Mesenchymal stem cell (in vitro differentiated cells and primary cell): Measurements from ENCODE around the gene SGK1. TPM values are rescaled to one million over a fixed set of nuclear protein-coding genes. Genes with fewer than 3 reads are reported as not detected.

ENCODE experiments used
- DNase-seq: peaks from one replicate; pipeline ENCODE4 v3.0.0-alpha.2; 2013
- H2AFZ ChIP-seq: one replicate; pipeline ENCODE4 v1.6.1; 2013; ENCODE audit warnings: low read depth, mild to moderate bottlenecking, control low read depth, inconsistent platforms, low read length, moderate library complexity
- H2AK5ac ChIP-seq: 2 replicates; pipeline ENCODE4 v1.6.1; 2013; ENCODE audit warnings: low read length, moderate library complexity, mild to moderate bottlenecking, inconsistent platforms; ENCODE audit not compliant: severe bottlenecking
- H2BK120ac ChIP-seq: one replicate; pipeline ENCODE4 v1.6.1; 2013; ENCODE audit warnings: low read depth, mild to moderate bottlenecking, inconsistent platforms, low read length, moderate library complexity
- H2BK12ac ChIP-seq, 2 experiments: one replicate each; pipeline ENCODE4 v1.6.1; 2013; ENCODE audit warnings: inconsistent platforms in 2 of 2, low read length in 2 of 2, mild to moderate bottlenecking in 2 of 2, moderate library complexity in 2 of 2, control low read depth in 1 of 2
- H2BK15ac ChIP-seq: one replicate; pipeline ENCODE4 v1.6.1; 2013; ENCODE audit warnings: mild to moderate bottlenecking, low read depth, inconsistent platforms; ENCODE audit not compliant: poor library complexity, severe bottlenecking
- H2BK5ac ChIP-seq: 2 replicates; pipeline ENCODE4 v1.6.1; 2013; ENCODE audit warnings: low read depth, mild to moderate bottlenecking, low read length, control low read depth, inconsistent platforms; ENCODE audit not compliant: poor library complexity, severe bottlenecking
- H3K14ac ChIP-seq, 2 experiments: one replicate each; pipeline ENCODE4 v1.6.1; 2013; ENCODE audit warnings: inconsistent platforms in 2 of 2, low read length in 2 of 2, control low read depth in 1 of 2, mild to moderate bottlenecking in 1 of 2, moderate library complexity in 1 of 2
- H3K18ac ChIP-seq, 2 experiments: one replicate each; pipeline ENCODE4 v1.6.1; 2013; ENCODE audit warnings: inconsistent platforms in 2 of 2, low read length in 2 of 2, control low read depth in 1 of 2, low read depth in 1 of 2, mild to moderate bottlenecking in 1 of 2
- H3K23ac ChIP-seq, 2 experiments: one replicate each; pipeline ENCODE4 v1.6.1; 2013; ENCODE audit warnings: inconsistent platforms in 2 of 2, low read length in 2 of 2, mild to moderate bottlenecking in 2 of 2, moderate library complexity in 2 of 2, control low read depth in 1 of 2
- H3K27ac ChIP-seq: 2 replicates; pipeline ENCODE4 v1.5.1; 2013; ENCODE audit warnings: mild to moderate bottlenecking, moderate library complexity, low read length, control low read depth, inconsistent platforms; ENCODE audit not compliant: poor library complexity, severe bottlenecking
- H3K27me3 ChIP-seq, 2 experiments: 2 replicates each; pipeline versions ENCODE4 v1.6.1 to v1.7.0; 2013; ENCODE audit warnings: low read length in 2 of 2, mild to moderate bottlenecking in 2 of 2, moderate library complexity in 2 of 2, control low read depth in 1 of 2, inconsistent platforms in 1 of 2; ENCODE audit not compliant: control insufficient read depth in 1 of 2, insufficient read depth in 1 of 2
- H3K36me3 ChIP-seq, 2 experiments: 2 replicates each; pipeline versions ENCODE4 v1.6.1 to v1.7.0; 2013; ENCODE audit warnings: low read length in 2 of 2, control low read depth in 1 of 2, inconsistent platforms in 1 of 2, low read depth in 1 of 2, mild to moderate bottlenecking in 1 of 2; ENCODE audit not compliant: insufficient read depth in 2 of 2, control insufficient read depth in 1 of 2
- H3K4ac ChIP-seq, 2 experiments: one replicate each; pipeline ENCODE4 v1.6.1; 2013; ENCODE audit warnings: inconsistent platforms in 2 of 2, low read length in 2 of 2, mild to moderate bottlenecking in 2 of 2, moderate library complexity in 2 of 2, control low read depth in 1 of 2, low read depth in 1 of 2
- H3K4me1 ChIP-seq: 2 replicates; pipeline ENCODE4 v1.6.1; 2013; ENCODE audit warnings: low read depth, low read length, control low read depth; ENCODE audit not compliant: control insufficient read depth, insufficient read depth
- H3K4me2 ChIP-seq: 2 replicates; pipeline ENCODE4 v1.6.1; 2013; ENCODE audit warnings: low read length, mild to moderate bottlenecking, inconsistent platforms; ENCODE audit not compliant: poor library complexity, severe bottlenecking
- H3K4me3 ChIP-seq, 2 experiments: 2 replicates each; pipeline versions ENCODE4 v1.5.1 to v1.7.0; 2013; ENCODE audit warnings: low read length in 2 of 2, mild to moderate bottlenecking in 2 of 2, control low read depth in 1 of 2, low read depth in 1 of 2; ENCODE audit not compliant: insufficient read depth in 1 of 2
- H3K79me1 ChIP-seq: replicated peaks from 2 replicates; pipeline ENCODE4 v1.6.1; 2013; ENCODE audit warnings: mild to moderate bottlenecking, control low read depth, low read length, inconsistent platforms; ENCODE audit not compliant: poor library complexity, severe bottlenecking
- H3K9ac ChIP-seq: 2 replicates; pipeline ENCODE4 v1.7.0; 2013; ENCODE audit warnings: mild to moderate bottlenecking, low read length, moderate library complexity
- H3K9me3 ChIP-seq: 2 replicates; pipeline ENCODE4 v1.7.0; 2013; ENCODE audit warnings: mild to moderate bottlenecking, low read length; ENCODE audit not compliant: control insufficient read depth
- H4K8ac ChIP-seq: one replicate; pipeline ENCODE4 v1.6.1; 2013; ENCODE audit warnings: inconsistent platforms, mild to moderate bottlenecking, low read length, moderate library complexity
- H4K91ac ChIP-seq: one replicate; pipeline ENCODE4 v1.6.1; 2013; ENCODE audit warnings: mild to moderate bottlenecking, low read length, inconsistent platforms
- WGBS: methylation state at CpG from one replicate; pipeline ENCODE4 v1.1.7; 2013; ENCODE audit warnings: mixed read lengths; 5-methylcytosine and 5-hydroxymethylcytosine counted together
- polyA plus RNA-seq, 2 experiments: library from polyadenylated mRNA; stranded (reverse); fragments of 200-250 nt; gene quantifications; one replicate each; pipeline ENCODE4 v1.2.3, GENCODE V29; 2013

SGK1 gene
- polyA plus RNA-seq (2013, experiment 1 of 2) = 54.2 TPM
- polyA plus RNA-seq (2013, experiment 2 of 2) = 54.0 TPM

- Histone ChIP-seq H2AK5ac (no peak within 1 kb of the TSS), H4K8ac (no peak within 1 kb of the TSS), H2BK120ac (no peak within 1 kb of the TSS), H3K27ac (no peak within 1 kb of the TSS), H3K4me2 (peak within 1 kb of the TSS; percentile 100), H3K9ac (peak within 1 kb of the TSS; percentile 59), H3K4me1 (peaks cover 6% of the 10 kb centered on the region), H3K4ac (no peak within 1 kb of the TSS), H2BK12ac (peak within 1 kb of the TSS in 1 of 2 experiments; percentile 54), H4K91ac (no peak within 1 kb of the TSS), H3K36me3 (no peaks in the 10 kb centered on the region), H3K4me3 (peak within 1 kb of the TSS; percentile 59 to 82), H3K23ac (peak within 1 kb of the TSS in 1 of 2 experiments; percentile 57), H2BK15ac (no peak within 1 kb of the TSS), H3K79me1 (no peaks in the 10 kb centered on the region), H2AFZ (peak within 1 kb of the TSS; percentile 77), H3K9me3 (no peaks in the 10 kb centered on the region), H3K27me3 (no peaks in the 10 kb centered on the region), H2BK5ac (no peak within 1 kb of the TSS), H3K18ac (peak within 1 kb of the TSS in 1 of 2 experiments; percentile 72), H3K14ac (no peak within 1 kb of the TSS)
- WGBS = 5% methylated on average over 29 of the region's 33 CpGs
- peak; percentile 48 for DNase-seq
Observed at GRCh38 chr6:134317471-134318131, at the start of gene SGK1. Gene SGK1 (minus strand): TSS chr6:134318112. CDS start chr6:134317460, 652 bp downstream.

DNA sequence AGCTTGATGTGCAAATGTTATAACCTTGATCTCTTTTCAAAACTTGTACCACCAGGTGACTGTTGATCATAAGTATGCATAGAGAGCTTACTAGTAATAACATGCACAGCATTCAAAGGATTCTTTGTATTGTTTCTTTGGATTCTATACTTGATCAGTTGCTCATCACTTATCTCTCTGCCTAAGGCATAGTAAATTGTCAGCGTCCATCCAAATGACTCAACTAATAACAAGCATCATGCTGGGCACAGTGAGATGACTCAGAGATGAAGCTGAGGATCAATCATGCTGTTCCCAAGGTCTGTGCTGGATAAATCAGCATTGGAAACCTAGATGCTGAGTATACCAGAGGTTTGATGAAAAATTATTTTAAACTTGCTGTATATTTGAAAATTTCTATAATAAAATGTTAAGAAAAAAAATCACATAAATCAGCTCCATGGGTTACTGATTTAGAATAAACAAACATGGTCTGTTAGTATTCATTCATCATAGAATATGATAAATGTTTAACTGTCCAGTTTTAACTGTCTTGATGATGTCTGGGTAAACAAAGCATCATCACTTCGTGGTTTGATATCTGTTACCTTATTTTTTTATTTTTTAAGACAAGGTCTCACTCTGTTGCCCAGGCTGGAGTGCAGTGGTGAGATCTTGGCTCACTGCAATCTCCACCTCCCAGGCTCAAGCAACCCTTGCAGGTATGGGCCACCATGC, 45.6 kb upstream of the SGK1 start:
- Histone ChIP-seq H3K18ac (no peak overlapping the region), H3K79me1 (no peaks in the 10 kb centered on the region), H3K27ac (no peak overlapping the region), H2AK5ac (no peak overlapping the region), H2BK12ac (no peak overlapping the region), H3K14ac (no peak overlapping the region), H4K8ac (no peak overlapping the region), H3K36me3 (no peaks in the 10 kb centered on the region), H3K27me3 (no peaks in the 10 kb centered on the region), H3K4ac (no peak overlapping the region), H2AFZ (no peak overlapping the region), H3K4me2 (no peak overlapping the region), H4K91ac (no peak overlapping the region), H3K4me3 (no peak overlapping the region), H2BK120ac (no peak overlapping the region), H3K9me3 (no peaks in the 10 kb centered on the region), H3K23ac (no peak overlapping the region), H2BK15ac (no peak overlapping the region), H2BK5ac (no peak overlapping the region), H3K9ac (peak overlapping the region; percentile 16), H3K4me1 (no peaks in the 10 kb centered on the region)
- DNase-seq = peak; percentile 78
- 62% methylated on average over 1 of the region's 2 CpGs for WGBS

- Histone ChIP-seq H3K23ac (no peak overlapping the region), H3K4me1 (no peaks in the 10 kb centered on the region), H2AFZ (no peak overlapping the region), H4K91ac (no peak overlapping the region), H2BK12ac (no peak overlapping the region), H3K9ac (no peak overlapping the region), H3K4me2 (no peak overlapping the region), H3K27me3 (no peaks in the 10 kb centered on the region), H2BK15ac (no peak overlapping the region), H2AK5ac (no peak overlapping the region), H3K27ac (no peak overlapping the region), H3K36me3 (no peaks in the 10 kb centered on the region), H3K4ac (no peak overlapping the region), H2BK5ac (no peak overlapping the region), H3K14ac (no peak overlapping the region), H3K18ac (no peak overlapping the region), H3K79me1 (no peaks in the 10 kb centered on the region), H4K8ac (no peak overlapping the region), H3K9me3 (no peaks in the 10 kb centered on the region), H2BK120ac (no peak overlapping the region), H3K4me3 (no peak overlapping the region)
- WGBS = 99% methylated on average over 6 of the region's 6 CpGs
- DNase-seq = no peak
Observed at GRCh38 chr6:134361011-134361410, 43.1 kb upstream of the SGK1 start.

DNA sequence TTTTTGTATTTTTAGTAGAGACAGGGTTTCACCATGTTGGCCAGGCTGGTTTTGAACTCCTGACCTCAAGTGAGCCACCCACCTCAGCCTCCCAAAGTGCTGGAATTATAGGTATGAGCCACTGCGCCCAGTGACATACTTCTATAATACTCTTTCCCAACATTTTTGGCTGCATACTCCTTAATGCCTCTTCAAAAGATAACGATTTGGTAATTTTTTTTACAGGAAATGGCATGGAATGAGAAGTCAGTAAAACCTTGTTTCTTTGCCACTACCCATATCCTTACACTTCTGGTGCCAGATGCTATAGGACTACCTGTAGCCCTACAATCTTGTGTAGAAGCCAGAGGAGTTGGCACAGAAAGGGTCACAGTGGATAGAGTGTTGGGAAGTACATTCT, 41.4 kb upstream of the SGK1 start:
- no peak overlapping the region for H2BK120ac ChIP-seq
- H4K8ac ChIP-seq = no peak overlapping the region
- H3K79me1 ChIP-seq = no peaks in the 10 kb centered on the region
- H3K36me3 ChIP-seq = no peaks in the 10 kb centered on the region
- no peak overlapping the region for H3K4ac ChIP-seq
- no peak overlapping the region for H3K23ac ChIP-seq
- no peaks in the 10 kb centered on the region for H3K4me1 ChIP-seq
- no peak overlapping the region for H4K91ac ChIP-seq
- no peak overlapping the region for H3K18ac ChIP-seq
- WGBS = no CpG with 5 or more reads among the region's 2 CpGs
- H2BK5ac ChIP-seq = no peak overlapping the region
- H2BK12ac ChIP-seq = no peak overlapping the region
- H3K27me3 ChIP-seq = no peaks in the 10 kb centered on the region
- no peak for DNase-seq
- H3K14ac ChIP-seq = no peak overlapping the region
- H3K9me3 ChIP-seq = no peaks in the 10 kb centered on the region
- no peak overlapping the region for H2AFZ ChIP-seq
- H3K9ac ChIP-seq = no peak overlapping the region
- H3K27ac ChIP-seq = no peak overlapping the region
- H3K4me3 ChIP-seq = no peak overlapping the region
- H2AK5ac ChIP-seq = no peak overlapping the region
- H2BK15ac ChIP-seq = no peak overlapping the region
- H3K4me2 ChIP-seq = no peak overlapping the region
